Stimulated activated CD8-positive, alpha-beta memory T cell treated with anti-CD3 and anti-CD28 coated beads, Interleukin-2, amount 100 ng/mL, for 48 hours (primary cell): ENCODE results near the gene S100A10.

Source experiments
- DNase-seq, 2 donors: peaks; one replicate each; pipeline ENCODE4 v3.0.0-alpha.2; 2020; ENCODE audit warnings: low read depth in 2 of 2

The S100A10 gene

GRCh38 chr1:151935894-151936602, 57.6 kb downstream of the S100A10 start:
- DNase-seq = no peak

GRCh38 chr1:151935154-151935553, 58.5 kb downstream of the S100A10 start:
- no peak for DNase-seq

- no peak for DNase-seq
Observed at GRCh38 chr1:151934048-151934493, 59.6 kb downstream of the S100A10 start.
